GM21381 (cell line): Measurements from ENCODE around the gene PCDH9.

Experiments used
- ATAC-seq: cut with Tn5 transposase; IDR thresholded peaks from one replicate; pipeline ENCODE4 v1.9.1; 2021; ENCODE audit warnings: mild to moderate bottlenecking, moderate library complexity; ENCODE audit not compliant: unreplicated experiment

The PCDH9 gene

DNA sequence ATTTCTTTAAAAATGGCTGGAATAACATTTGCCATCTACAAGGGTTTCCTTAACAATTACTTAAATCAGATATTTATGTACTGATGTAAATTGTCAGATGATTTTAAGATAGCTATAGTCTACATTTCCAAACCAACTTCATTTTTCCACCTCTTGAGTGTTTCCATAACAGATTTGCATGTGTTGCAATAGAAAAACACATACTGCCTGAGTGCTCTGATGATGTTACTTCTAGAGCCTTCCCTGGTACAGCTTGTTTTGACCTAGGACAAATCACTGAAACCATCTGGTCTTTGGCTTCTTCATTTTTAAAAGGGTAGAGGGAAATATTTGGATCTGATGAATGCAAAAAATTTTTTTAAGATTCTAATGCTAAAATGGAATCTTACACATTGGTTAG lies 245.9 kb downstream of the PCDH9 start:
- ATAC-seq: no peak

- ATAC-seq: no peak
Measured at GRCh38 chr13:66981912-66982311, 248.2 kb downstream of the PCDH9 start.

DNA sequence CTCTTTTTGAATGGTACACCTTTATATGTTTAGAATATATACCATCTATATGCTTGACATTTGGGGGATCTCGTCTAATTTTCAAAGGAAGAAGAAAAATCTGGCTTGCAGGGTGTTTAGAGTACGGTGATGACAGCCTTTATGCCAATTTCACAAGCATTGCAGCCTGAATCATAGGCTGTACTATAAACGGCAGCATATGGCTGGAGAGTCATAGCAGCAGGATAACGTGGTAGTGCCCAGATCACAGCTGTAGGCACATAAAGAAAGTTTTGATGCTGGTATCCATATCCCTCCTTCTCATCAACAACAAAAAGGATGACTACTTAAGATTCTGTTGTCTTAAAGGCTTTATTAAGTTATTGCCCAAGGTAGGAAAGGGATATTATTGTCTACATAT lies 253.0 kb downstream of the PCDH9 start:
- ATAC-seq: no peak

DNA sequence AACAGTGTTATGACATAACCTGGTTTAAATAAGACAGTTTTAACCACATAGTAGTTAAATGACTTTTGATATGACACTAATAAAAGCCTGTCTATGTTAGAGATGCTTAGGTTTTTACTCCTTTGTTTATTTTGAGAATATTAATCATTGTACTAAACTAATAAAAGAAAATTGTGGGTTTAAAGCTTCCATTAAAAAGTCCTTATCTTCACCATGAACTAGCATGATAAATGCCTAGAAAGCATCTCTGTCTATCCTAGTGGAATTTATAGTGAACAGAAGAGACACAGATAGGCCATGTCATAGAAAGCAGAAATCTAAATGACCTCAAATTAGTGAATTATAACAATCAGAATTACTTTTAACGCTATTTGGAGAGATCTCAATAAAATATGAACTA lies 255.2 kb downstream of the PCDH9 start:
- ATAC-seq: no peak

DNA sequence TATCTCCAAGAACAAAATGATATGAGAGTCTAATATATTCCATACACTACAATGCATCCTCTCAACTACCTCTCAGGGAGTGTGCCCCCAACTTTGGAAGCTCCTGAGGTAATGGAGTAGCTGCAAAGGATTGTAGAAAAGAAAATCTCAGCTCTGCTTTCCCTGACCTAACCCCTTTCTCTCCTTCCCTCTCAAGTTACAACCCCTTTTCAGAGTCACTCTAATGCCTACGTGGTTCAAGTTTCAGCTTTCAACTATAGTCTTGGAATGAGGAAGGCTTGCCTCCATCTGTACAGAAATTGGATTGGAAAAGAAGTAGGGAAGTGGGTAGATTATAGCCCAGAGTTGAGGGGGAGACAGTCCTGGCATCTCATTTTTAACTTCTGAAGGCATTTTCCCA lies 256.0 kb downstream of the PCDH9 start:
- ATAC-seq: no peak

- ATAC-seq: no peak
Measured at GRCh38 chr13:66972659-66973058, 257.5 kb downstream of the PCDH9 start.

DNA sequence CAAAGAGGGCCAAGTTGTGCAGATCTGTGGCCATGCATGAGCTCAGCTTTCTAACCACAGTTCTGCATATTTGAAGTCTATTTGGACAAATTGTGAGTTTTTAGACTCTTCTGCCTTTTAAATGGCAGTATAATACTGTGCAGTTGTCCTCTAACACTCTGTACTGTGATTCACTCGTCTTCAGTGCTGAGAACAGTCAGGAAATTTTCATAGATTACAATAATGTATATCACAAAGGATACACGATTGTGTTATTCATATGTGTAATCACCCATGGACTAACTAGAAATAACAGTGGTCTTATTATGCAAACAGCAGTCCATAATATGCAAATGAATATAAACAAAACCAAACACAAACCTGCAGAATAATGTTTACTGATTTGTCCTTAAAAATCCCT lies 259.1 kb downstream of the PCDH9 start:
- no peak for ATAC-seq

- ATAC-seq: no peak
Measured at GRCh38 chr13:66969291-66969690, 260.8 kb downstream of the PCDH9 start.

DNA sequence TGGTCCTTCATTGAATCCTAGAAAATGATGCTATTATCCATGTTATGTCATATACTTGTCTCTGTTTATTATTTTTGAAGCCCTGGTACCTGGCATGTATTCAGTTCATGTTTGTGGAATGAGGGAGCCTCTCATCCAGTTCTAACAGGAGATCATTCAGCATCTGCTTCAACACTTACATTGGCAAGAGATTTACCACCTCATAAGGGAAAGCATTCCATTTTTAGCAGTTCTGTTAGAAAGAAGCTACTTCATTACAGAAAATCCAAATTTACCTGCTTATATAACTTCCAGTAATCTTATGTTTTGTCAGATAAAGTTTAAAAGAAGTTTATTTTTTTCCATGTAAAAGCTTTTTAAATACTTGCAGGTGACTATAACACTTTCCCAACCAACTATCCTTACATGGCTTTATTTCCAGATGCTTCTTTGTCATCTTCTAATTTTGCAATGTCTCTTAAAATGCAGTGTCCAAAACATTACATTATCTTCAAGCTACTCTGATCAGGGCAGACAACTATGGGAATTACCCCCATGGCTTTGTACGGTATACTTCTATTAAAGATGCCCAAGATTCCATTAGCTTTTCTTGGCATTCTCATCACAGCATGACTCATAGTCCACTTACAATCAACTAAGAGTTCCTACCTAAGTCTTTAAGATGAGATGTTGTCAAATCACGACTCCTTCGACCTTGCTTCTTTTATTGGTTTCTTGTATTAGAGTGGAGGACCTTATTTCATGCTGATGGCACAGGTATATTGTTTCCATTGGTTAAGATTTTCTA lies 262.1 kb downstream of the PCDH9 start:
- no peak for ATAC-seq

GRCh38 chr13:66965181-66965580 lies 265.0 kb downstream of the PCDH9 start:
- no peak for ATAC-seq

- ATAC-seq: no peak
Measured at GRCh38 chr13:66962953-66963352, 267.2 kb downstream of the PCDH9 start.

- no peak for ATAC-seq
Measured at GRCh38 chr13:66958611-66959010, 271.5 kb downstream of the PCDH9 start.

DNA sequence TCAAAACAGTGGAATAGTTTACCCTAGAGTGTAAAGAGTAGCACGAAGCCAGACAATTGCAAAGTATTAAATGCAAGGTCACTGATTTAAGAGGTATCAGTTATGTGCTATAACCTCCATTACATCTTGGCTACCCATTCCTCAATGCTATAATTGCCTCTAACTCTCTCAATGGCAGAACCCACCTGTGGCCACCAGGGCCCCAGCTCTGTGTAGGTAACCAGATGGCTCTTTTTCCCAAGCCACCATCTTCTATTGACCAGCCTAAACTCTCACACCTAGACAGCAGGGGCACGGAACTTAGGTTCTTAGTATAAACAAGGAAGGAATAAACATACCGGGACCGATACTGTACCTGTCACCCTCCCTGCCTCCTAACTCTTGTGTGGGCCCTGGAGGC lies 277.6 kb downstream of the PCDH9 start:
- ATAC-seq: no peak

GRCh38 chr13:66951426-66951825 lies 278.7 kb downstream of the PCDH9 start:
- ATAC-seq: no peak

DNA sequence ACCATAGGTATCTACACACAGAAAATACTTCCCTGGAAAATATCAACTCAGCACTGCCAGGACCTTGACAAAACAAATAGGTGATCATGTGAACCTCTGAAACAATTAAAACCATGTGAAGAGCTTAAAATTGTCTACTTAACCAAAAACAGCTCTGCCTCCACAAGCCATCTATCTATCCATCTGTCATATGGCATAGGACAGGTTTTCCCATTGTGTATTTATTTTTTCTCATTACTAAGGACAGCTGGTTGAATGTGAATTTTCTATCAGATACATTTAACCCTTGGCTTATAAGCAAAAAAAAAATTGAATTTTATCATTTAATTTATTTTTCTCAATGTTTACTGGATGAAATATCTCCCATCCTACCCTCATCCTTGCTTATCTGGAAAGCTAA lies 279.5 kb downstream of the PCDH9 start:
- no peak for ATAC-seq

- ATAC-seq: no peak
Measured at GRCh38 chr13:66948910-66949309, 281.2 kb downstream of the PCDH9 start.

DNA sequence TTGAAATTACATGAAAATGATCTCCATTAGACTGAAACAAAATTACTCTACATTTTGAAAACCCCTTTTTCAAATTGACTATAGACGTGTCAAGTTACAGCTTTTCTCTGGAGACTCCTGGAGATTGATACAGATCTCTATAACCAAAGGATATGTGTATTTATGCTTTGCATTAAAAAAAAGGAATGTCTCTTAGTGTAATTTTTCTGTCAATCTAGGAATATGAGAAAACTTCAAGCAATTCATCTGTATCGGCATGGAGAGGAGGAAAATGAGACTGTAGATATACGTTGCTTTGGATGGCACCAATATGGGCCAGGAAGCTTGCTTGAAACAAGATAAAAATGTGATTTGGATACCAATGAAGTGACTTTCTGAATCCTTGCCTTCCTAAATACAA lies 286.6 kb downstream of the PCDH9 start:
- no peak for ATAC-seq

GRCh38 chr13:66940113-66940512 lies 290.0 kb downstream of the PCDH9 start:
- no peak for ATAC-seq

DNA sequence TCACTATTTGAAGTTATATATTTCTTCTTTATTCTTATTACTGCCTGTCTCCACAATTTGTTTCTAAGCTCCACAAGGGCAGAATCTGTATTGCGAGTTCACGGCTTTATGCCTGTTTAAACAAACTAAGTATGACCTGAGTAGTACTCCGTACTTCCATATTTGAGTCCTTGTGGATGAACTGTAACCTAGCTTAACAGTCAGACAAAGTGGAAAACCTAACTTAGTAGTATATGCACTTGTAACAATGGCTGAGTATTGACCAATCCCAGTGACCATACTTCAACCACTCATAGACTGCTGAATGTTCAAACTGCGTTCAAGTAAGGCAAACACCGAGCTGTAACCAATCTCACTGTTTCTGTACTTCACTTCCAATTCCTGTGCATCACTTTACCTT lies 292.7 kb downstream of the PCDH9 start:
- ATAC-seq: no peak

GRCh38 chr13:66933994-66934393 lies 296.1 kb downstream of the PCDH9 start:
- ATAC-seq: no peak

DNA sequence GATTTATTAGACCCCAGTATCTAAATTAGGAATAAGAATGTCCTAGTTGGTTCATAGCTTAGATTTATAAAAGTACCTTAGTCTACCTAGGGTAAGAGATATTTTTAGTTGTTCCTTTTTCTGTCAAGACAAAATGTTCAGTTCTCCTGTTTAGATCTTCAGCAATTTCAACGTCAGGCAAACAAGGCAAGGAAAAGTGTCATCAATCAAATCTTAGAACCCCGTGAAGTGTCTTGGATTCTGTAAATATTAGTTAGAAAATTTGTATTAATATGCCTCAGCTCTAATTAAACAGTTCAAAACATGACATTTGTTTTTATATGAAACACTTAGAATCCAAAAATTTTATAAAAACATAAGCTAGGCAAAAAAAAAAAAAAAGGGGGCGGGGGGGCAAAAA lies 296.6 kb downstream of the PCDH9 start:
- no peak for ATAC-seq

DNA sequence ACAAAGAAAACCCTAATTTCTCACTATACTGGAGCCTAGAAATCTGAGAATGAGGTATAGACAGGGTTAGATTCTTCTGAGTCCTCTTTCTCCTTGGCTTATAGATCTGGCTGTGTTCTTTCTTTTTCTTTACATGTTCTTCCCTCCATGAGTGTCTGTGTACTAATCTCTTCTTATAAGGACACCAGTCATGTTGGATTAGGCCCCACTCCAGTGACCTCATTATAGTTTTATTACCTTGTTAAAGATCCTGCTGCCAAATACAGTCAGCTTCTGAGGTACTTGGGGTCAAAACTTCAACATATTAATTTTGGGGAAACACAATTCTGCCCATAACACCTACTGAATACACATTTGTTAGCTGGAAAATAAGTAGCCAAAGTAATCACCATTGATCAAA lies 302.6 kb downstream of the PCDH9 start:
- no peak for ATAC-seq

GRCh38 chr13:66926851-66927524 lies 303.1 kb downstream of the PCDH9 start:
- ATAC-seq: no peak
